AG09309 (cell line): ENCODE data around the gene MBOAT7.
"Not testable (repeated sequence)": the region's sequence is repeated elsewhere in the genome, so short reads cannot be mapped to it uniquely, and the experiment has no call there.

ENCODE experiments used
- DNase-seq: peaks from one replicate; pipeline ENCODE4 v3.0.0-alpha.2; 2010; ENCODE audit warnings: low read depth
- H3K4me3 ChIP-seq: 2 replicates; pipeline ENCODE4 v1.5.1; 2011; ENCODE audit warnings: mild to moderate bottlenecking, low read depth, low read length, moderate library complexity; ENCODE audit not compliant: control insufficient read depth
- CTCF ChIP-seq: IDR thresholded peaks from 2 replicates; pipeline ENCODE4 v1.5.1; 2011; ENCODE audit warnings: mild to moderate bottlenecking, low read depth, low read length, inconsistent platforms; ENCODE audit not compliant: insufficient read depth, control insufficient read depth; ENCODE audit errors: missing control alignments

The MBOAT7 gene

GRCh38 chr19:54196536-54196935, 7.2 kb upstream of the MBOAT7 start:
- no peak overlapping the region for H3K4me3 ChIP-seq
- no peak for TF ChIP-seq CTCF
- DNase-seq: no peak

- not testable (repeated sequence) for DNase-seq, H3K4me3 ChIP-seq
Measured at GRCh38 chr19:54194463-54194862, 5.1 kb upstream of the MBOAT7 start.

GRCh38 chr19:54193011-54193410, 3.6 kb upstream of the MBOAT7 start:
- H3K4me3 ChIP-seq: no peak overlapping the region
- TF ChIP-seq CTCF: no peak
- no peak for DNase-seq

GRCh38 chr19:54191811-54192453, 2.6 kb upstream of the MBOAT7 start:
- TF ChIP-seq CTCF: no peak
- no peak for DNase-seq
- peak overlapping the region; percentile 76 for H3K4me3 ChIP-seq

- TF ChIP-seq CTCF: no peak
- no peak for DNase-seq
- peak within 1 kb of the TSS; percentile 76 for H3K4me3 ChIP-seq
Measured at GRCh38 chr19:54191011-54191810, 1.8 kb upstream of the MBOAT7 start, which contains the start of gene TSEN34. Gene TSEN34 (plus strand): TSS chr19:54191308. CDS start chr19:54191365, 57 bp downstream.

GRCh38 chr19:54190503-54191010, 1.2 kb upstream of the MBOAT7 start:
- peak overlapping the region; percentile 76 for H3K4me3 ChIP-seq
- no peak for TF ChIP-seq CTCF
- DNase-seq: peak; percentile 97
